ENCODE measurements around the gene FGGY.

Gene FGGY

DNA sequence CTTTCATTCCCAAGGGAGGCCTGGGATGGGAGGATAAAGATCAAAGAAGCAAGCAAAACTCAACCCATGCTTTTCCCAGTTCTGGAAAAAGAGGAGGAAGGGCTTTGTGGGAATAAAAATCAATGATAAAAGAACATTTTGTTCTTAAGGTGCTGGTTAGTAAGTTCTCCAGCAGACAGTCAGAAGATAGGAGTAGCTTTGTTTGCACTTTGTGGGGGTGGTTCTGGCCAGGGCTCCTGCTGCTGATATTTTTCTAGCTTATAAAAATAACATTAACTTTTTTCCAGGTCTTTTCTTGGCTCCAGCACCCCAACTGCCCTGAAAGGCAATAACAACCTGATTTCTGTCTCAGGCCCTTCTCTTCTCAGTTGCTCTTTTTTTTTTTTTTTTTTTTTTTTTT, 220.0 kb downstream of the FGGY start:
- DNase-seq (ENCODE audit: low read depth), result no peak
- no peak overlapping the region for H3K4me3 ChIP-seq (ENCODE audit: low read length)
- TF ChIP-seq, protein P1, sequence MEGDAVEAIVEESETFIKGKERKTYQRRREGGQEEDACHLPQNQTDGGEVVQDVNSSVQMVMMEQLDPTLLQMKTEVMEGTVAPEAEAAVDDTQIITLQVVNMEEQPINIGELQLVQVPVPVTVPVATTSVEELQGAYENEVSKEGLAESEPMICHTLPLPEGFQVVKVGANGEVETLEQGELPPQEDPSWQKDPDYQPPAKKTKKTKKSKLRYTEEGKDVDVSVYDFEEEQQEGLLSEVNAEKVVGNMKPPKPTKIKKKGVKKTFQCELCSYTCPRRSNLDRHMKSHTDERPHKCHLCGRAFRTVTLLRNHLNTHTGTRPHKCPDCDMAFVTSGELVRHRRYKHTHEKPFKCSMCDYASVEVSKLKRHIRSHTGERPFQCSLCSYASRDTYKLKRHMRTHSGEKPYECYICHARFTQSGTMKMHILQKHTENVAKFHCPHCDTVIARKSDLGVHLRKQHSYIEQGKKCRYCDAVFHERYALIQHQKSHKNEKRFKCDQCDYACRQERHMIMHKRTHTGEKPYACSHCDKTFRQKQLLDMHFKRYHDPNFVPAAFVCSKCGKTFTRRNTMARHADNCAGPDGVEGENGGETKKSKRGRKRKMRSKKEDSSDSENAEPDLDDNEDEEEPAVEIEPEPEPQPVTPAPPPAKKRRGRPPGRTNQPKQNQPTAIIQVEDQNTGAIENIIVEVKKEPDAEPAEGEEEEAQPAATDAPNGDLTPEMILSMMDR (conservative IDR thresholded peaks at IDR 0.05; ENCODE audit: low read depth, low read length), result no peak

DNA sequence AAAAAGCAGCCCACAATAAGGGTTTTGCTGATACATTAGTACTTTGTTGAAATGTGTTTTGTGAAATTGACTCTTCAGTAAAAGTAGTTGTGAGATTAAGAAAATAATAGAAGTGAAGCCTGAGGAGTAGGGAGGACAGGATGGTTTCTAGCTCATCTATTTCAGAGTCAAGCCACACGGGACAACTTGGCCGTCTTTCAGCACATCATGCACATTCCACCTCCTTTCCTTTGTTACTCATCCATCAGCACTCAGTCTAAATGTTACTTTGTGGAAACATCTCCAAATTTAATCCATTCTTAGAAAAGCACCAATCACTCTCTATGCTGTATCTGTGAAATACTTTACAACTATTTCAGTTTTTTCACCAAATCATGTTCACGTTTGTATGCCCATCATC, 223.3 kb downstream of the FGGY start:
- no peak overlapping the region for H3K4me3 ChIP-seq (ENCODE audit: low read length)
- TF ChIP-seq, protein P1 (conservative IDR thresholded peaks at IDR 0.05; ENCODE audit: low read depth, low read length), result no peak
- DNase-seq (ENCODE audit: low read depth), result no peak

DNA sequence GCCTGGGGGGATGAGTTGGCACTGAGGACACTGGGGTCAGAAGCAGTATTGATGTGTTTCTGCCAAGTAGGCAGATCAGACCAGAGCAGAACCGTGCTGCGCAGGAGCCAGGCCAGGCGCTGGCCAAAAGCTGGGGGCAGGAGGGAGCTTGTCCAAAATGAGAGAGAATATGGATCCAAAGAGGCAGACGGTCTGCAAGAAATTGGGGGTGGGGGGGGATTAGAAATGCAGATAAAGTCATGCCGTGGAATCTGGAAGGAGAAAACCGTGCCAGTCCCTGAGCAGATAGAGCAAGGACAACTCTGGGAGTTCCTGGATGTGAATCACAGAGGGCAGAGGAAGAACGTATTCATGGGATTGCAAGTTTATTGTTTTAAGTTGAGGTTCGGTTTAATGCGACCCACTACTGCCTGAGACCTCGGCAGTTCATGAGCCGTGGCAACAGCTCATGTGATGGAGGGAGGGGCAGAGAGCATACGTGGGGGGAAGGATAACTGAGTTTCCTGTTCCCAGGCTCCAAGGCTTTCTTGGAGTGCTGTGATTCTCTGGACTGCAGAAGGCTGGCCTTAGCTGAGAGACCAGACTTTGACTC, 224.0 kb downstream of the FGGY start:
- TF ChIP-seq, protein P1 (conservative IDR thresholded peaks at IDR 0.05; ENCODE audit: low read depth, low read length), result no peak
- DNase-seq (ENCODE audit: low read depth), result peak; percentile 51
- no peak overlapping the region for H3K4me3 ChIP-seq (ENCODE audit: low read length)

DNA sequence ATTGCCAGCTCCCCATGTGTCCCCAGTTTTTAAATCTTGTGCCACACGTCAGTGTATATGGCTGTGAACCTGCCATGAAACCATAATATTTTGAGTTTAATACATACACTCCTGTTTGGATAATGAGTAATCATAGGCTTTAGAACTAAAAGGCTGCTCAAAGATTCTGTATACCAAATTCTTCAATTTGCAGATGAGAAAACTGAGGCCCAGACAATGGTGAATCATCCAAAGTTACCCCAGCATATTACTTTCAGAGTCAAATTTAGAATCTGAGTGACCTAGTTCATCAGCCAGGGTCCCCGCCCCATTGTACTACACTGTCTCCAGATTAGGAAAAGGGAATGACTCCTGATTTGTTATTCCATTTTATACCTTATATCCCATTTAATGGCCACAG, 224.6 kb downstream of the FGGY start:
- DNase-seq (ENCODE audit: low read depth), result no peak
- TF ChIP-seq, protein P1 (conservative IDR thresholded peaks at IDR 0.05; ENCODE audit: low read depth, low read length), result no peak
- no peak overlapping the region for H3K4me3 ChIP-seq (ENCODE audit: low read length)

DNA sequence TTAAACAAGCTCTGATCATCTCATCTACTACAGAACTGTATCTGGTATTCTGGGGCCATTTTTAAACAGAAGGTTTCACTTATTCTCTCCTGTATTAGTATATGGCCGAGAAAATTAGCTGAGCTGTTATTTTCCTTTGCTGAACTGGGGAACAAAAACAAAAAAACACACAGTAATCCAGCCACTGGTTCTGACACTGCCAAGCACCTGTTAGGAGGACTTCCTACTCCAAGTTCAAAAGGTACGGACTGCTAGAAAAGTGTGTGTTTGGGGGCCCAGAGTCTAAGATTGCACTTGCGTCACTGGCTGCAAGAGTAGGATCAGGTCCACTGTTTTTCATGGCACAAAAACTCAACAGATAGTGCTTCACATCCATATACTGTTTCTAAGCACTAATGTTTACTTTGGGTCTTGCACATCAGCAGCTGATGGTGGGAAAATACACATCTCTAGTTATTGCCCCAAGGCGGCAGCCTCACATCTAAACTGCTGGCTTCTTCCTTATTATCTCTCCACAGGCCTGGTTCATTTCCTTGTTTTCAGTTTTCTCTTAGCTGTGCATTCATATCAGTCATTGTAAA, 226.1 kb downstream of the FGGY start:
- H3K4me3 ChIP-seq (ENCODE audit: low read length), result no peak overlapping the region
- TF ChIP-seq, protein P1 (conservative IDR thresholded peaks at IDR 0.05; ENCODE audit: low read depth, low read length), result no peak
- DNase-seq (ENCODE audit: low read depth), result no peak

DNA sequence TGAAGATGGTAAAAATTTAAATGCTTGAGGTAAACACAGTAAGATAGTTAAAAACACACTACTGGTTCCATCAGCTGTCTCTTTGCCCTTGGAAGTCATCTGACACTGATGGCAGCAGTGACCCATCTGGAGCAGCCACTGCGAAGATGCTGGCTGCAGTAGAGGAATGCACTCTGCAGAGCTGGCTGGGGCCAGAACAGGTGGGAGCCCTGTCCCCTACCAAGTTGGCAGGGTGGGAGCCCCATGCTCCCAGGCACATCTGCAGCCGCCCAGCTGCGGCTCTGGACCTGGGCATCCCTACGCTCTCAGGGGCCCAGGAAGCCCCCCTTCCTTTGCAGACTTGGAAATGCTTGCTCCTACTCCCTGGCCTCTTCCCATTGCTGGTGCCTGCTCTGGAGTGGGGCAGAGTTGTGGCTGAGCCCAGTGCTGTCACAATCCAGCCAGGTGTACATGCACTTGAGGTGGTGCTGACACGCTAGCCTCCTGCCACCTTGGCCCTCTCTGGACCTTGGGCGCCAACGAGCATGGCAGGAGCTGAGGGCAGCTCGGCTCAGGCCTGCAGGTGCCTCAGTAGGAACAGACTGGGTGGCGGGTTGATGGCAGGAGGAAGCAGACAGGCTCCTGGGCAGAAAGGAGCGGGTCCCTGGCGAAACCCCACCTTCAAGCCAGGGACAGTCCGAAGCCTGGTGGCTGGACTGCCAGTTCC, 227.0 kb downstream of the FGGY start:
- no peak overlapping the region for H3K4me3 ChIP-seq (ENCODE audit: low read length)
- DNase-seq (ENCODE audit: low read depth), result no peak
- TF ChIP-seq, protein P1 (conservative IDR thresholded peaks at IDR 0.05; ENCODE audit: low read depth, low read length), result no peak

DNA sequence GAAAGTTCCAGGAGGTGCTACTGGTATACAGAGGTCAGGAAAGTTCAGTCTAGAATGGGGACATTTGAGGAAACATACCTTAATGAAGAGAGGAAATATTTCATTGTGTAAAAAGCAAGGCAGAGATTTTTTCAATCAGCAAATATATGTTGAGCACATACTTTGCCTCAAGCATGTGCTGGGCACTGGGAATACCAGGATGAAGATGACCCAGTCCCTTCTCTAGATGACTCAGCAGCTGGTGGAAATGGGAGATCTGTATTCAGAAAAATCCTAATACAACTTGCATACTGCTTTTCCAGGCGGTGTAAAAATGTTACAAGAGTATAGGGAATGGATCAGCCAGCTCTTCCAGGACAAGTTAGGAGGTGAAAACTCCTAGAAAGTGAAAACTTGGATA, 229.3 kb downstream of the FGGY start:
- TF ChIP-seq, protein P1 (conservative IDR thresholded peaks at IDR 0.05; ENCODE audit: low read depth, low read length), result no peak
- no peak overlapping the region for H3K4me3 ChIP-seq (ENCODE audit: low read length)
- no peak for DNase-seq (ENCODE audit: low read depth)

Data from retinal pigment epithelial cell (primary cell).